ENCODE measurements around the gene SLC26A6.

DNA sequence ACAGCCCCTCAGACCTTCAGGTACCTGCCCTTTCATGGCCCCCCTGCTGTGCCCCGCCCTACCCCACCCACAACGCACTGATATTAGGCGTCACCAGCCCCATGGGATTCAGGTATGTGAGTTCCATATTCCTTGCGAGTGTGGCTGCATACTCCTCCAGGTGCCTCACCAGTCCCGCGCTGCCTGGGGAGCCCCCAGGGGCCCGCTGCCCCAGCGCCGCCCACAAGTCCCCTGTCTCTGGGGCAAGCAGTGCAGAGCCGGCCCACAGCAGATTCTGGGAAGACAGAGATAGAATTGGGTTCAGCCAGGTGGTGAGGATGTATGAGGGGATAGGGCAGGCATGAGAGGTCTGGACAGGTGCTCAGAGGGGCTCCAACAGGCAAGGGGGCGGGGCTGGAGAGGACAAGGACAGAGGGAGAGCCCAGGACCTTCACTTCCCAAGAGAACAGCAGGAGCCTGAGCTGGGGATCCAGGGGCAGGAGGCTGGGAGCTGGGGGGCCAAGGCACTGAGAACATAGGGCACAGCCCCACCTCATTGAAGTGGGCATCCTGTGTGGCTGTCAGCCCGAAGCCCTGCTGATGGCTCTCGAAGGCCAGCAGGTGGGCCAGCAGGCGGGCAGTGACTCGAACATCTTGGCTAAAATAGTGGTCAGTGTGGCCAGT lies 13.1 kb upstream of the SLC26A6 start:
- no peak for TF ChIP-seq REST (IDR thresholded peaks at IDR 0.05; ENCODE audit: insufficient replicate concordance, low read depth)
- TF ChIP-seq, protein P1, sequence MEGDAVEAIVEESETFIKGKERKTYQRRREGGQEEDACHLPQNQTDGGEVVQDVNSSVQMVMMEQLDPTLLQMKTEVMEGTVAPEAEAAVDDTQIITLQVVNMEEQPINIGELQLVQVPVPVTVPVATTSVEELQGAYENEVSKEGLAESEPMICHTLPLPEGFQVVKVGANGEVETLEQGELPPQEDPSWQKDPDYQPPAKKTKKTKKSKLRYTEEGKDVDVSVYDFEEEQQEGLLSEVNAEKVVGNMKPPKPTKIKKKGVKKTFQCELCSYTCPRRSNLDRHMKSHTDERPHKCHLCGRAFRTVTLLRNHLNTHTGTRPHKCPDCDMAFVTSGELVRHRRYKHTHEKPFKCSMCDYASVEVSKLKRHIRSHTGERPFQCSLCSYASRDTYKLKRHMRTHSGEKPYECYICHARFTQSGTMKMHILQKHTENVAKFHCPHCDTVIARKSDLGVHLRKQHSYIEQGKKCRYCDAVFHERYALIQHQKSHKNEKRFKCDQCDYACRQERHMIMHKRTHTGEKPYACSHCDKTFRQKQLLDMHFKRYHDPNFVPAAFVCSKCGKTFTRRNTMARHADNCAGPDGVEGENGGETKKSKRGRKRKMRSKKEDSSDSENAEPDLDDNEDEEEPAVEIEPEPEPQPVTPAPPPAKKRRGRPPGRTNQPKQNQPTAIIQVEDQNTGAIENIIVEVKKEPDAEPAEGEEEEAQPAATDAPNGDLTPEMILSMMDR (IDR thresholded peaks at IDR 0.05; ENCODE audit: insufficient read depth, low read length) = no peak
